Fibroblast of gingiva (primary cell): ENCODE data around the gene STK26.
"Not testable (repeated sequence)": the region's sequence is repeated elsewhere in the genome, so short reads cannot be mapped to it uniquely, and the experiment has no call there.

Experiments
- DNase-seq: peaks from one replicate; pipeline ENCODE4 v3.0.0-alpha.2; 2011; ENCODE audit warnings: low read depth

STK26 gene

GRCh38 chrX:132022967-132023895, at the start of gene STK26:
Gene STK26, plus strand, starts transcription at chrX:132023302. Its CDS starts 316 bp downstream, at chrX:132023618.
- peak; percentile 43 for DNase-seq

DNA sequence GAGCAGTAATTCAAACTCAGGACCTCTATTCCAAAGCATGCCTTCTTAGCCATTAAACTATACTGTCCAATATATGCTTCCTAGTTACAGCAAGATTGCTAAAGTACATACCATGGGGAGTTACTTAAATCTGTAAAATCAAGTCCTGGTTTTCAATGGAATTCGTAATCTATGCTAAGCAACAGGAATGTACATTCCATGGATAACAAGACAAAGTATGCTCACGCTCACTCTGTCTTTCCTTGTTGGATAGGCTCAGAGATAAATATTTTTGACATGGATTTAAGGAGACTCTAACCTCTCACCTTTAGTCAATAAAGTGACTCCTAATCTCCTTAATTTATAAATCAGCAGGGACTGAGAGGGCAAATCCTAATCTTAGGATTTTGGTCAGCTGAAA, 47.3 kb upstream of the STK26 start:
- DNase-seq, result no peak

DNA sequence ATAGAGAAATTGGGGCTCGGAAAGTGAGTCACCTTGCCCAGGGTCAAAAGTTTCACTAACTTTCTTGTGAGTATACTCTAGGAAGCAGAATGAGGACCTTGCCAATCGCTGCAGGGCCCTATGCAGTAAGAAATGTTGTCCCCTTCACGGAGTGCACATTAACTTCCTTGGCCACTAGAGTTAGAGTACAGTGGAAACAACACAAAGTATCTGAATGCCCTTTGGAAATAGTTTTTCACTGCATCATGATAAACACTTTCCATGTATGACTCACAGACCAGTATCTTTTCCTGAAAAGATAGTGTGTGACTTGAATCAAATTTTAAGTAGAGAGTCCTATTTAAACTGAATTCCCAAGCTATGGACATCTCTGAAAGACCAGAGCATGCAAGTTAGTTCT, 45.5 kb upstream of the STK26 start:
- no peak for DNase-seq

DNA sequence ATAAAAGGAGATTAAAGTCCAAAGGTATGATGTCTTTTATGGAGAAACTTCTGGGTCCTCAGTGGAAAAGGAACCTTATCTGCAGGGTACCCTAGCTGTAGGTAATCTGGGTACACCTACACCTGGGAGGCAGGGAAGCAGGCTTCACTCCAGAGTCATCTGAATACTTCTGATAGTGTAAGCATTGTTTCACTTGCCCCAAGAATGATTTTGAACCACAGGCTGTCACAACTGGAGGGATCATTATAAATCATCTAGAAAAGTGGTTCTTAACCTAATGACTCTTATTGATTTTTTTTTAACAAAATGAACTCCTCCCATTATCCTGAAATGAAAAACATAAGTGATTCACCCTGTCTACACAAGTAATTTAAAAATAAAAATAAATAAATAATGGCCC, 44.0 kb upstream of the STK26 start:
- no peak for DNase-seq

DNA sequence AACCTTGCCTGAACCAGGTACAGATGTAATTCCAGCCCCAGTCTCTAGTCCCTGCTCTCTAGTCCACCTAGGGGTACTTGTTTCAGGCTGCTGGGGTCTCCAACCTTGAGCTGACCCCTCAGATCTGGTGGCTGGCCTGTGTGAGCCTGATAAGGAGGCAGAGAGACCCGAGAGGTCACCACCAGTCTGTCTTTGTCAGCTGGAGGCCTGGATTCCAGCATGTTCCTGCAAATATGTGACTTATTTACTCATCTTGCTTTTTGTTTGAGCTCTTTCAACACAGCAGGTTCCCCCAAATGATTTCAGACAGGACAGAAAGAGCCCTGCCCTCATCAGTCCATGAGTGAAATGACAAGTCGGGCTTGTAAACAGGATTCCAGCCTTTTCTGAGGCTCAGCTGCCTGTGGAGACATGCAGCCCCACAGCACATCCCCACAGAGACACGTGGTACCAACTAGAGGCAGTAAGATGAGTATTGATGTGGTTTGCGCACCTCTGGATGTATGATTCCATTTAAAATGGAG, 37.5 kb upstream of the STK26 start:
- DNase-seq, result no peak

- DNase-seq, result no peak
Measured at GRCh38 chrX:131987252-131987651, 35.9 kb upstream of the STK26 start.

GRCh38 chrX:131988236-131988635, 34.9 kb upstream of the STK26 start:
- no peak for DNase-seq

DNA sequence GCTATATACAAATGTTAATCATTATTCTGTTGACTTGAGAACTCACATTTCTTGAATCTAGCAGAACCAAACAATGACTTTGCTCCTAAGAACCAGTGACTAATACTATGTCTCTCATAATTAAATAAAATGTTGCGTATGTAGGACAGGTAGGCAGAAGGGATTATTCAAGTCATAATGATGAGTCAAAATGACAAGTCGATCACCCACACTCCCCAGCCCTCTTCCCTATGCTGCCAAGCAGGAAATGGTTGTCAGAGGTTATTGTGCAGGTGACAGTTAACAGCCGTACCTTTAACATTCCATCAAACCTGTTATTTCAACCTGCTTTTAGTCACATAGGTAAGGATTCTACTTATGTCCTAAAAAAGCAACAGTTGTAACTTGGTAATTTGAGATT, 22.0 kb upstream of the STK26 start:
- DNase-seq, result no peak

DNA sequence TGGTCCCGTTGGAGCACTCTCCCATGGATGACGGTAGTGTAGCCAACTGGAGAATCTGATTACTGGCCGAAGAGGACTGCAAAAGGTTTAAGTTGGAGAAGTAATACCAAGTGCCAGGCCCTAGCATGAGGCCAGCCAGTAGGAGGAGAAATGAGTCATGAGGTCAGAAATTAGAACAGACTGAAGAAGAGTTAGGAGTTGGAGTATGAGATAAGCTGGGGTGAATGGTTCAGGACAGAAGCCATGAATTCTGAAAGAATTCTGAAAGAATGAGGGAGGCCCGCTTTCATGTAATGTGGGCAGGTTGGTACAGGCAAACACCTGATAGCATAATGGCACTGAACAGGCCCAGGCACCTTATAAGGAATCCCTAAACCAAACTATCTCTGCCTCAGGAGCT, 18.4 kb upstream of the STK26 start:
- no peak for DNase-seq

DNA sequence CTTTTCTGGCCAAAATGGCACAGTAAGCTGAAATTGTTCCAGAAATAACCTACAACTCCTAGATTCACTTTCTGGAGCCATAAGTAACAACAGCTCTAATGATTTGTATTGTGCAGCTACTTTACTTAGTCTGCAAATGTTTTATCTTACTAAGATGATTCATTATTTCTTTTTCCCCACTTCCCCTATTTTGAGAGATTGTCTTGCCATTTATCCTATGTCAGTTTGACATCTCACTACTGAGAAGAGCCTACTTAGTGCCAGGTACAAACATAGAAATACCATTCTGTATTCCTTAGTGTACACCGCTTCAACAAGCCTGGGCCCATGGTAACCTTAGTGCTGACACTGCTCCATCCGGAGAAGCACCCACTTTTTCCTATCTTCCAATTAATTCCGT, 13.8 kb upstream of the STK26 start:
- DNase-seq, result no peak

DNA sequence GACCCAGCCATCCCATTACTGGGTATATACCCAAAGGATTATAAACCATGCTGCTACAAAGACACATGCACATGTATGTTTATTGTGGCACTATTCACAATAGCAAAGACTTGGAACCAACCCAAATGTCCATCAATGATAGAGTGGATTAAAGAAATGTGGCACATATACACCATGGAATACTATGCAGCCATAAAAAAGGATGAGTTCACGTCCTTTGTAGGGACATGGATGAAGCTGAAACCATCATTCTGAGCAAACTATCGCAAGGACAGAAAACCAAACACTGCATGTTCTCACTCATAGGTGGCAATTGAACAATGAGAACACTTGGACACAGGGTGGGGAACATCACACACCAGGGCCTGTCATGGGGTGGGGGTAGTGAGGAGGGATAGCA, 12.9 kb upstream of the STK26 start:
- DNase-seq, result not testable (repeated sequence)

GRCh38 chrX:132015875-132016274, 7.2 kb upstream of the STK26 start:
- DNase-seq, result no peak

DNA sequence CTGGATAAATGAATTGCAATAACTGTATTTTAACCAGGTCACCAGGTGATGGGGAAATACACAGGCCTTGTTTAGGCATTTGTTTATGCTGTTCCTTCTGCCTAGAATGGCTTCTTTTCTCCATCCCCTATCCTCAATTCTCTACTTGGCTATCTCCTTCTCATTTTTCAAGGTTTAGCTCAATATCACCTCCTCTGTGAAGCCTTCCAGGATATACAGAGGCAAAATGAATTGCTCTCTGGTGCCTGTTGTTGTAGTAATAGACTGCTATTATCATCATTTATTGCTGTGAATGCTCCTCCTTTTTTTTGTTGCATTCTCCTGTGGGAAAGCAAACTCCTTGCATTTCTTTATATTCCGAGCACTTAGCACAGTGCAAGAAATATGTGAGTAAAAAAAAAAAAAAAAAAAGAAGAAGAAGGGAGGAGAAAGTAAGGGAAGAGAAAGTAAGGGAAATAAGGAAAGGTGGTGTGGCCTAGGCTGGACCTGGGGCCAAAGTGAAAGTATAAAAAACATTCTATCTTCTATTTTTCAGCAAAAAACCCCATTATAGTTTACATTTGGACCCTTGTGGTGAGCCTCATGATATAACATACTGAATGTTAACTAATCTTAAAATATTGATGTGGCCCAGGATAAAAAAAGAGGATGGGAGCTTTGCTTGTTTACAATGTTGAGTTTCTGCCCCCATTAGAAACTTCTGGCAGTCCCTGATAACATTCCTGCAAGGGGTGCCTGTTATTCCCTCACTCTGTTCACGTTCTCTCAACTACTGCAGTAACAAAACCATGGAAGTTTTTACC, 6.3 kb upstream of the STK26 start:
- DNase-seq, result no peak

GRCh38 chrX:132017431-132018185, 5.5 kb upstream of the STK26 start:
- no peak for DNase-seq

DNA sequence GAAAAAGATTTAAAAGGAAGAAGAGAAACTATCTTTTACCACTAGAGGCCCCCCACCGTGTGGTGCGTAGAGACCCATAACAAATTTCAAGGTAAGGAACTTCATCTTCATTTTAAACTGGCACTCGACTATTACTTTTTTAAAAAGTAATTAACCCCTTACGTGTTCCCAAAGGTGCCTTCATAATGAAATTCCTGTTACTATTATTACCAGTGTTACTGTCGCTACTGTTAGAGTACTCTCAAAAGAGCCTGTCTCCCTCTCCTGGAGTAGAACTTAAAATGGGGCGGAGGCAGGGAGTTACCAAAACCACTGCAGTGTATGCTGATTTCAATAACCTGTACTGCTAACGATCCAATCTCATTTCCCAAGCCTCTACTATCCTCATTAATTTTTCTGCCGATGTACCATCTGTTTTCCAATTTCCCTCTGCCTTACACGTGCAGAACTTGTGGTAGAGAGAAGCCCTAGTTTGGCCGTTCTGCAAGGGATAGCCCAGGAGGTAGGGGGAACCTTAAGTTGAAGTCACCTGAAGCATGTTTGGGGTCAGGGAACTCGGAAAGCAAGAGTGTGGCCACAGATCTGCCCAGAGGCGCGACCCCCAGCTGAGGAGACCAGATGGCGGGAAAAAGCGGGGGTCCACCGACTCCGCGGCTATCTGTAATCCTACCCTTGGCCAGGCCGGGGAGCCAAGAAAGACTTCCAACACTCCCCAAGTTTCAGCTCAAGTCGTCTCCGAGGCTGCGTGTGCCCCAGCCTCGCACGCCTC, 720 bp upstream of the STK26 start:
- DNase-seq, result no peak

GRCh38 chrX:132023896-132024386, 839 bp downstream of the STK26 start:
- DNase-seq, result no peak

GRCh38 chrX:132025041-132025440, 1.9 kb downstream of the STK26 start:
- DNase-seq, result no peak

GRCh38 chrX:132030264-132030663, 7.2 kb downstream of the STK26 start:
- DNase-seq, result no peak

GRCh38 chrX:132031867-132032266, 8.8 kb downstream of the STK26 start:
- DNase-seq, result no peak

DNA sequence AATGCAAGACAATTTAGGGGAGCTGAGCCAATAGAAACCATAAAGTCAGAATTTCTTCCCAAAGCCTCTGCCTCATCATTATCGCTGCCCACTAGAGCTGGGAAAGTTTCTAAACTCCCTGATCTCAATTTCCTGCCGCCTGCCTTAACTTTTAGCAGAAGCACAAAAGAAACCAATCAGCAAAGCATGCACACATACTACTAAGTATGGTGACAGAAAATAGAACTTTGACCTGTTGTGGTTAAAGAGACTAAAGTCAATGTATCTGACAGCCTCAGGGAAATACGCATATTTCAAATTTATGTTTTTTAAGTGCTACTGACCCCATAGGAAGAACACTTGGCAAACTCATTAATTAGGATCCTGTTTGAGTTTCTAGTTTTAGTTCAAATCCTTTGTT, 10.1 kb downstream of the STK26 start:
- no peak for DNase-seq

DNA sequence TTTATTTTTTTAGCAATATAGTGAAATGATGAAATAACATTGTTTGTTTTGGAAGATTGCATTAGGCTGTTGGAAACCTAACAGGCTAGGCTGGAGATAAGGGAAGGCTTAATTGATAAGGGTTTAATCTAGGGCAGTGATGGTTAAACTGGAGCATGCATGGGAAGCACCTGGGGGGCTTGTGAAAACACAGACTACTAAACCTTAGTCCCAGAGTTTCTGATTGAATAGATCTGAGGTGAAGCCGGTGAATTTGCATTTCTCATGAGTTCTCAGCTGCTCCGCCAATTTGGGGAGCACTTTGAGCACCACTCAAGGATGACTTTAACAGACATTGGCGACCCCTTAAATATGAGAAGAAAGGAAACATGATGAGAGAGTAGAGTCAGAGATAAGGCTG, 11.5 kb downstream of the STK26 start:
- no peak for DNase-seq
